ENCODE measurements around the gene CCDC137.
A peak's percentile ranks its signal among the peaks of the same experiment; 100 is the strongest.
"Not testable (repeated sequence)": the region's sequence is repeated elsewhere in the genome, so short reads cannot be mapped to it uniquely, and the experiment has no call there.

The CCDC137 gene, protein sequence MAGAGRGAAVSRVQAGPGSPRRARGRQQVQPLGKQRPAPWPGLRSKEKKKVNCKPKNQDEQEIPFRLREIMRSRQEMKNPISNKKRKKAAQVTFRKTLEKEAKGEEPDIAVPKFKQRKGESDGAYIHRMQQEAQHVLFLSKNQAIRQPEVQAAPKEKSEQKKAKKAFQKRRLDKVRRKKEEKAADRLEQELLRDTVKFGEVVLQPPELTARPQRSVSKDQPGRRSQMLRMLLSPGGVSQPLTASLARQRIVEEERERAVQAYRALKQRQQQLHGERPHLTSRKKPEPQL

DNA sequence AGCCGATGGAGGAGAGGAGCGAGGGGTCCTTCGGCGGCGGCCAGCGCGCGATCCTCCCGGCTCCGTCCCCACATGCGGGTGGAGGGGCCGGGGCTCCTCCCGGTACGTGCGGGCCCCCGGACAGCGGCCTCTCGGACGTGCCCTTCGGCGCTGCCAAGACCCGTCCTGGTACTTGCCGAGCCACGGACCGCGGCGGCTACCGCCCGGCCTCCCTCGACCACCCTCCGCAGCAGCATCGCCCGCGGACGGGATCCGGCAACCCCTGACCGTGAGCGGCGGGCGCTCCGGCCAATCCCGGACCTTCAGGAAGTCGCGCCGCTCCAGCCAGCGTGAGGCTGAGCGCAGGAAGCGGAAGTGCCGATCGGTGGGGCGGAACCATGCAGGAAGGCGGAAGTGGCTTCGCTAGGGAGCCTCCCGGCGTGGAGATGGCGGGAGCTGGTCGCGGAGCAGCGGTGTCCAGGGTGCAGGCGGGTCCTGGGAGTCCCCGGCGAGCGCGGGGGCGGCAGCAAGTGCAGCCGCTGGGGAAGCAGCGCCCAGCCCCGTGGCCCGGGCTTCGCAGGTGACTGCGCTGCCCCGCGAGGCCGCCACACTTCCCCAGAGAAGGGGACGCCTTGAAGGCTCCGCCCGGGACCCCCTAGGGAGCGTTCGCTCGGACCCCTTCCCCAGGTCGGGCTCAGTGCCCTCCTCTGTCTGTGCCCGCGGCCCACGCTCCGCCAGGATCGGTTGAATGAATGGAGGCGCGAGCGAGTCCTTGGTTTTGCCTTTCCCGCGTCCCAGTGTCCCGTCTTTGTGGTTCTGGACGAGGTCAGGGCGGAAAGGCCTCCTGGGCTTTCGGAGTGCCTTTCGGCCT, at the start of gene CCDC137, which contains the start of gene OXLD1:
TSS of gene CCDC137 (plus strand) at position 396 of the 850 bp plus-strand sequence. CDS start at position 426, 30 bp downstream.
TSS of gene OXLD1 (minus strand) at position 264 of the 850 bp plus-strand sequence. CDS start at position 236, 28 bp downstream.
- peak; percentile 90 for DNase-seq

GRCh38 chr17:81616877-81617276, 49.7 kb upstream of the CCDC137 start:
- DNase-seq: no peak

DNA sequence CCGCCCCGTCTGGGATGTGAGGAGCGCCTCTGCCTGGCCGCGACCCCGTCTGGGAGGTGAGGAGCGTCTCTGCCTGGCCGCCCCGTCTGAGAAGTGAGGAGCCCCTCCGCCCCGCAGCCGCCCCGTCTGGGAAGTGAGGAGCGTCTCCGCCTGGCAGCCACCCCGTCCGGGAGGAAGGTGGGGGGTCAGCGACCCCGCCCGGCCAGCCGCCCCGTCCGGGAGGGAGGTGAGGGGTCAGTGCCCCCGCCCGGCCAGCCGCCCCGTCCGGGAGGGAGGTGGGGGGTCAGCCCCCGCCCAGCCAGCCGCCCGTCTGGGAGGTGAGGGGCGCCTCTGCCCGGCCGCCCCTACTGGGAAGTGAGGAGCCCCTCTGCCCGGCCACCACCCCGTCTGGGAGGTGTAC, 48.2 kb upstream of the CCDC137 start:
- not testable (repeated sequence) for DNase-seq

- DNase-seq: no peak
Observed at GRCh38 chr17:81621494-81622130, 44.9 kb upstream of the CCDC137 start.

DNA sequence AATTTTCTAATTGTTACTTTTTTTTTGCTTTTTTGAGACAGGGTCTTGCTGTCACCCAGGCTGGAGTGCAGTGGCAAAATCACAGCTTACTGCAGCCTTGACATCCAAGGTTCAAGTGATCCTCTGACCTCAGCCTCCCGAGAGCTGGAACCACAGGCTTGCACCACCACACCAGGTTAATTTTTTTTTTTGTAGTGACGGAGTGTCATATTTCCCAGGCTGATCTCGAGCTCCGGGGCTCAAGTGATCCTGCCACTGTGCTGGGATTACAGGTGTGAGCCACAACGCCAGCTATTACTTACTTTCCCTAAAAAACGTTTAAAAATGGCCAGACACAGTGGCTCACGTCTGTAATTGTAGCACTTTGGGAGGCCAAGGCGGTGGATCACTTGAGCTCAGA, 36.3 kb upstream of the CCDC137 start:
- no peak for DNase-seq

GRCh38 chr17:81631482-81631881, 35.1 kb upstream of the CCDC137 start:
- DNase-seq: no peak

DNA sequence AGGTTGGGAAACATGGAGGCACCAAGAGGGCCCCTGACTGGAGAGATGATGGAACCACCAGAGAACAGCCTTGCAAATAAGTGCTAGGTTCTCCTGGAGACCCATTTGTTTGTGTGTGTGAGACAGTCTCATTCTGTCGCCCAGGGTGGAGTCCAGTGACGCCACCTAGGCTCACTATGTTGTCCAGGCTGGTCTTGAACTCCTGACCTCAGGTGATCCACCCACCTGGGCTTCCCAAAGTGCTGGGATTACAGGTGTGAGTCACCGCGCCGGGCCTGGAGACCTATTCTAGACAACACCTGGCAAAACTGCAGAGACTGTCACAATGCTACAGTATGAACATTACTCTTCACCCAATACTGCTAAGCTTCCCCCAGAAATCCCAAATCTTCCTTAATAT, 31.1 kb upstream of the CCDC137 start:
- DNase-seq: no peak

DNA sequence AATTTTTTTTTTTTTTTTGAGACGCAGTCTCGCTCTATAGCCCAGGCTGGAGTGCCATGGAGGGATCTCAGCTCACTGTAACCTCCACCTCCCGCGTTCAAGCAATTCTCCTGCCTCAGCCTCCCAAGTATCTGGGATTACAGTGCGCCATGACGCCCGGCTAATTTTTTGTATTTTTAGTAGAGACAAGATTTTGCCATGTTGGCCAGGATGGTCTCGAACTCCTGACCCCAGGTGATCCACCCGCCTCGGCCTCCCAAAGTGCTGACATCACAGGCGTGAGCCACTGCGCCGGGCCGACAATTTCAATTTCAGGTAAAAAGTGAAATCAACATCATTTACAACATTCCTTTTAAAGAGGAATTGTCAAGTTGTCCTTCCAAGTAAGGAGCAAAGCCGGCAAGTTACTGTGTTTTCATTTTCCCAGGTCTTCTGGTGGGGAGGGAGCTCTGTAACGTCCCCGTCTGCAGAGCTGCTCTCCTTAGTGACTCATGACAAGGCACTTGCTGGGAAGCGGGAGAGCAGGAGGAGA, 30.5 kb upstream of the CCDC137 start:
- no peak for DNase-seq

GRCh38 chr17:81636505-81637288, 29.8 kb upstream of the CCDC137 start, which contains the start of the genes NPLOC4 and TSPAN10:
NPLOC4 (minus strand) TSS chr17:81637112; CDS start chr17:81636930, 182 bp downstream.
TSPAN10 (plus strand) TSS chr17:81637196; CDS start chr17:81642413, 5,217 bp downstream.
- peak; percentile 28 for DNase-seq

DNA sequence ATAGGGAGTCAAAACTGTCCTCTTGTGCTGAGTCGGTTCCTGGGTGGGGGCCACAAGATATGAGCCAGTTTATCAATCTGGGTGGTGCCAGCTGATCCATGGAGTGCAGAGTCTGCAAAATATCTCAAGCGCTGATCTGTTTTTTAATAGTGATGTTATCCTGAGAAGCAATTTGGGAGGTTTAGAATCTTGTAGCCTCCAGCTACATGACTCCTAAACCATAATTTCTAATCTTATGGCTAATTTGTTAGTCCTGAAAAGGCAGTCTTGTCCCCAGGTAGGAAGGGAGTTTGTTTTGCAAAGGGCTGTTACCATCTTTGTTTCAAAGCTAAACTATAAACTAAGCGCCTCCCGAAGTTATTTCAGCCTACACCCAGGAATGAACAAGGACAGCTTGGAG, 27.9 kb upstream of the CCDC137 start:
- DNase-seq: no peak

- DNase-seq: no peak
Observed at GRCh38 chr17:81640011-81640410, 26.5 kb upstream of the CCDC137 start.

- no peak for DNase-seq
Observed at GRCh38 chr17:81641825-81642489, 24.6 kb upstream of the CCDC137 start.

DNA sequence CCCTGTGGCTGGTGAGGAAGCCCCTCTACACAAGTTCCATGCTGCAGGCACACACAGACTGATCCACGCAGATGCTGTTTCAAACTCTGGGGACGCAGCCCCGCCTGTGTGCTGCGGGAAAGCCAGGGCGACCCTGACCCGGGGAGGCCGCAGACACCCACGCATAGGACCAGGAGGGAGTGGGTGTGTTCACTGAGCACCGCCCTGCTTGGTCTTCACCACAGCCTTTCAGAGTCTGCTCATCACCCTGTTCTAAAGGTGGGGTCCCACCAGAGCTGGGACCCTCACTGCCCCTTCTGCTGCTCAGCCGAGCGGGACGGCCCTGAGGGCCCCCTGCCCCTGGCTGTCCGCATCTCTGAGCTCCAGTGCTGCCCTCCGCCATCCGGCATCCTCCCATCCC, 22.0 kb upstream of the CCDC137 start:
- no peak for DNase-seq

GRCh38 chr17:81644976-81645952, 21.3 kb upstream of the CCDC137 start:
- DNase-seq: no peak

DNA sequence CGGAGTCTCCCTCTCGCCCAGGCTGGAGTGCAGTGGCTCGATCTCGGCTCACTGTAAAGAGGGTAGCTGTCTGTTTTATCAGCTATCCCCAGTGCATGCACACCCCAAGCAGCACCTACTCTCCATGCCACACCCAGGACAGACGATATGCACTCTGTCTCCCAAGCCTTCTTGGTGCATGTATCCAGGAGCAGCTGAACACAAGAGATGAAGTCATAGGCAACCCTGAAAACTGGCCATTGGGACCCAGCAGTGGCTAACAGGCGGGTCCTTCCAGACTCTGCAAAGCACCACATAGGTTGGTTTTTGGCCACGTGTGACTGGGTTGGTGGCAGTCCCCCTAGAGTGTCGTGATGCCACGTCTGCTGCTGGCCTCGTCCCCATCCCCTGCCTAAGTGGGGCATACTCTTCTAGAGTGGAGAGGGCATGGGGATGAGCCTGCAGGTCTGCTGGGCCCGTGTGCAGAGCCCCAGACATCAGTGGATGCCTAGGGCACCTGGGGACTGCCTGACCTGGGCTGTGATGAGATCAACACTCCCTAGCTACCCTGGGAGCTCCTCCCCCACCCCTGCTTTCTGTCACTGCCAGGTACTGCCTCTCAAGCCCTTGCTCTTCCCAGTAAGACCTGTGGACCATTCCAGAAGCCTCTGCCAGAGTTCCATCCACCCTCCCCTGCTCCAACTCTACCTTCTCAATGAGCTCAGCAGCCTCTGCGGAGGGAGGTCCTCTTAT, 19.5 kb upstream of the CCDC137 start:
- DNase-seq: no peak

DNA sequence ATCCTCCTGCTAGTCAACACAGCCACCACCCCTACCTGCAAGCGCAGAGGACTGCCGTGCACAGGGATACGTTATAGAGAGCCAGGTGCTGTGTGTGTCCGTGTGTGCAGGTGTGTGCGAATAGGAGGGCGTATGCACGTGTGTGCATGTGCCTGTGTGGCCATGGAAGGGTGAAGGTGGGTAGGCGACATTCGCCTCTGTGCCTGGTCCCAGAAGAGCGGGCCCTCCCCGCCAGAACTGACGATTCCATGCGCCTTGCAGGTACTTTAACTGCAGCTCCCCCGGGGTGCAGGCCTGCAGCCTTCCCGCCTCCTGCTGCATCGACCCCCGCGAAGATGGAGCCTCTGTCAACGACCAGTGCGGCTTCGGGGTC, 18.9 kb upstream of the CCDC137 start:
- DNase-seq: no peak

- no peak for DNase-seq
Observed at GRCh38 chr17:81648013-81648706, 18.4 kb upstream of the CCDC137 start.

GRCh38 chr17:81648707-81649085, 17.8 kb upstream of the CCDC137 start:
- no peak for DNase-seq

DNA sequence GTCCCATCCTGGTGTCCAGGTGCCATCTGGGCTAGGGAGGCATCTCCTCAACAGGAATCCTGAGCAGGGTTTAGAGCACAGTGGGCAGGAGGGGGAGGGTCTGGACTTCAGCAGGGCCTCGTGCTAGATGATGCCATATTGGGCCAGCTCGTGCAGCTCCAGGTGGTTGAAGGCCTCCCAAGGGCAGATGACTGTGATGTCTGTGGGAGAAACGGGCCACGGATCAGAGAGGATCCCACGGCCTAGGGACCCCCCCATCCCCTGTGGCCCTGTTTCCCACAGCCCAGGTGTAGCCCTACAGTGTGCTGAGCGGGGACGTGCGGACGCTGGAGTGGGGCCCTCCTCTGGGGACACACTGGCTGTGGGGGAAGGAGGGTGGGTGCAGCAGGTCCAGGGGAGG, 15.6 kb upstream of the CCDC137 start:
- DNase-seq: no peak

All from DMS153 (cell line).